Nephron progenitor cell (in vitro differentiated cells): Measurements from ENCODE around the gene TIMM44.

Experiments
- DNase-seq: peaks from one replicate; pipeline ENCODE4 v3.0.0; 2021
- H3K27ac Mint-ChIP-seq: 2 replicates; pipeline ENCODE4 v1.8.0; 2021; ENCODE audit warnings: mild to moderate bottlenecking, moderate library complexity, mixed read lengths
- H3K27me3 Mint-ChIP-seq: 2 replicates; pipeline ENCODE4 v1.8.0; 2021; ENCODE audit warnings: mild to moderate bottlenecking, low read depth, mixed read lengths; ENCODE audit not compliant: poor library complexity
- H3K36me3 Mint-ChIP-seq: 2 replicates; pipeline ENCODE4 v1.8.0; 2021; ENCODE audit warnings: low read depth, mixed read lengths
- H3K4me1 Mint-ChIP-seq: 2 replicates; pipeline ENCODE4 v1.8.0; 2021; ENCODE audit warnings: mixed read lengths
- H3K4me3 Mint-ChIP-seq: 2 replicates; pipeline ENCODE4 v1.8.0; 2021; ENCODE audit warnings: mild to moderate bottlenecking, moderate library complexity, mixed read lengths
- H3K9me3 Mint-ChIP-seq: 2 replicates; pipeline ENCODE4 v1.8.0; 2021; ENCODE audit warnings: mild to moderate bottlenecking, moderate library complexity, mixed read lengths
- TF ChIP-seq, protein P1 (sequence below): fragments of 200-600 bp; sonication (generic); IDR thresholded peaks from 2 replicates; pipeline ENCODE4 v1.5.0; 2021; ENCODE audit warnings: antibody characterized with exemption

The TIMM44 gene

DNA sequence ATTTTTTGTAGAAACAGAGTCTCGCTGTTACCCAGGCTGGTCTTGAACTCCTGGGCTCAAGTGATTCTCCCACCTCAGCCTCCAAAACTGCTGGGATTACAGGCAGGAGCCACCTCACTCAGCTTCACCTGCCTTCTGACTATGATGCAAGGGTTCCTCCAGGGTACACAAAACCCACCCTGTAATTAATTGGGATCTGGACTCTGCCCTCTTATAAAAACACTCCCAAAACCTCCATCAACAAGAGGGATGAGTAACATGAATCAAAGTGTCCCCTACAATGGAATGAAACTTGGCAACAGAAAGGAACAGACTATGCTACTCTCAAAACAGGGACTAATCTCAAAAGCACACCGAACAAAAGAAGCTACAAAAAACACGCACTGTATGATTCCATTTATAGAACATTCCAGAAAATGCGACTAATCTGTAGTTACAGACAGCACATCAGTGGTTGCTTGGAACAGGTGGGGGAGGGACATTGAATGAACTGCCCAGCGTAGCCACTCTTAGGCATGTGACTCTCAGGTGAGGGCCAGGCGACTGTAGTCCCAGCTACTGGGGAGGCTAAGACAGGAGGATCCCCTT, 66.1 kb downstream of the TIMM44 start:
- H3K36me3 Mint-ChIP-seq: no peaks in the 10 kb centered on the region
- peaks cover 5% of the 10 kb centered on the region for H3K4me1 Mint-ChIP-seq
- no peak overlapping the region for H3K4me3 Mint-ChIP-seq
- H3K9me3 Mint-ChIP-seq: no peaks in the 10 kb centered on the region
- no peak overlapping the region for H3K27ac Mint-ChIP-seq
- DNase-seq: no peak
- peaks cover 50% of the 10 kb centered on the region for H3K27me3 Mint-ChIP-seq
- TF ChIP-seq, protein P1, sequence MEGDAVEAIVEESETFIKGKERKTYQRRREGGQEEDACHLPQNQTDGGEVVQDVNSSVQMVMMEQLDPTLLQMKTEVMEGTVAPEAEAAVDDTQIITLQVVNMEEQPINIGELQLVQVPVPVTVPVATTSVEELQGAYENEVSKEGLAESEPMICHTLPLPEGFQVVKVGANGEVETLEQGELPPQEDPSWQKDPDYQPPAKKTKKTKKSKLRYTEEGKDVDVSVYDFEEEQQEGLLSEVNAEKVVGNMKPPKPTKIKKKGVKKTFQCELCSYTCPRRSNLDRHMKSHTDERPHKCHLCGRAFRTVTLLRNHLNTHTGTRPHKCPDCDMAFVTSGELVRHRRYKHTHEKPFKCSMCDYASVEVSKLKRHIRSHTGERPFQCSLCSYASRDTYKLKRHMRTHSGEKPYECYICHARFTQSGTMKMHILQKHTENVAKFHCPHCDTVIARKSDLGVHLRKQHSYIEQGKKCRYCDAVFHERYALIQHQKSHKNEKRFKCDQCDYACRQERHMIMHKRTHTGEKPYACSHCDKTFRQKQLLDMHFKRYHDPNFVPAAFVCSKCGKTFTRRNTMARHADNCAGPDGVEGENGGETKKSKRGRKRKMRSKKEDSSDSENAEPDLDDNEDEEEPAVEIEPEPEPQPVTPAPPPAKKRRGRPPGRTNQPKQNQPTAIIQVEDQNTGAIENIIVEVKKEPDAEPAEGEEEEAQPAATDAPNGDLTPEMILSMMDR: no peak
